ENCODE data around the gene ZNF580.

Gene ZNF580

DNA sequence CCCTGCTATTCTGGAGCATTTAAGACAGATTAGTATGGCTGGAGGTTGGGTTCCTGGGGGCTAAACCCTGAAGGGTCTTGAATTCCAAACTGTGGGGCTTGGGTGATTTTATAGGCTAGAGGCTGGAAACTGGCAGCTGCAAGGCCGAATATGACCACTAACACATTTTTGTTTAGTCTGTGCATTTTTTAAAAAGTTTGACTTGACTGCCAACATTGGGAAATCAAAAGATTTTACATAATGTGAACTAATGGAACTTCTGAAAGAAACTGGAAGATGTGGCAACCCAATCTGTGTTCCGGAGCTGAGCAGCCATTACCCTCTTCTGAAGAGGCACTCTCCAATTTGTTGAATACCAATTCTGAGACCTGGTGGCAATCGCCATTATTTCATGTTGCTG is 21.5 kb upstream of the ZNF580 start:
- TF ChIP-seq, protein P1, sequence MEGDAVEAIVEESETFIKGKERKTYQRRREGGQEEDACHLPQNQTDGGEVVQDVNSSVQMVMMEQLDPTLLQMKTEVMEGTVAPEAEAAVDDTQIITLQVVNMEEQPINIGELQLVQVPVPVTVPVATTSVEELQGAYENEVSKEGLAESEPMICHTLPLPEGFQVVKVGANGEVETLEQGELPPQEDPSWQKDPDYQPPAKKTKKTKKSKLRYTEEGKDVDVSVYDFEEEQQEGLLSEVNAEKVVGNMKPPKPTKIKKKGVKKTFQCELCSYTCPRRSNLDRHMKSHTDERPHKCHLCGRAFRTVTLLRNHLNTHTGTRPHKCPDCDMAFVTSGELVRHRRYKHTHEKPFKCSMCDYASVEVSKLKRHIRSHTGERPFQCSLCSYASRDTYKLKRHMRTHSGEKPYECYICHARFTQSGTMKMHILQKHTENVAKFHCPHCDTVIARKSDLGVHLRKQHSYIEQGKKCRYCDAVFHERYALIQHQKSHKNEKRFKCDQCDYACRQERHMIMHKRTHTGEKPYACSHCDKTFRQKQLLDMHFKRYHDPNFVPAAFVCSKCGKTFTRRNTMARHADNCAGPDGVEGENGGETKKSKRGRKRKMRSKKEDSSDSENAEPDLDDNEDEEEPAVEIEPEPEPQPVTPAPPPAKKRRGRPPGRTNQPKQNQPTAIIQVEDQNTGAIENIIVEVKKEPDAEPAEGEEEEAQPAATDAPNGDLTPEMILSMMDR (IDR thresholded peaks at IDR 0.05; ENCODE audit: borderline replicate concordance, control extremely low read depth, extremely low read depth, insufficient read depth, missing control alignments): no peak
- DNase-seq (ENCODE audit: low spot score): no peak
- in situ Hi-C loops (cut with MboI; ENCODE audit: low sequenced_read_pairs, unreplicated experiment): no loop called here

DNA sequence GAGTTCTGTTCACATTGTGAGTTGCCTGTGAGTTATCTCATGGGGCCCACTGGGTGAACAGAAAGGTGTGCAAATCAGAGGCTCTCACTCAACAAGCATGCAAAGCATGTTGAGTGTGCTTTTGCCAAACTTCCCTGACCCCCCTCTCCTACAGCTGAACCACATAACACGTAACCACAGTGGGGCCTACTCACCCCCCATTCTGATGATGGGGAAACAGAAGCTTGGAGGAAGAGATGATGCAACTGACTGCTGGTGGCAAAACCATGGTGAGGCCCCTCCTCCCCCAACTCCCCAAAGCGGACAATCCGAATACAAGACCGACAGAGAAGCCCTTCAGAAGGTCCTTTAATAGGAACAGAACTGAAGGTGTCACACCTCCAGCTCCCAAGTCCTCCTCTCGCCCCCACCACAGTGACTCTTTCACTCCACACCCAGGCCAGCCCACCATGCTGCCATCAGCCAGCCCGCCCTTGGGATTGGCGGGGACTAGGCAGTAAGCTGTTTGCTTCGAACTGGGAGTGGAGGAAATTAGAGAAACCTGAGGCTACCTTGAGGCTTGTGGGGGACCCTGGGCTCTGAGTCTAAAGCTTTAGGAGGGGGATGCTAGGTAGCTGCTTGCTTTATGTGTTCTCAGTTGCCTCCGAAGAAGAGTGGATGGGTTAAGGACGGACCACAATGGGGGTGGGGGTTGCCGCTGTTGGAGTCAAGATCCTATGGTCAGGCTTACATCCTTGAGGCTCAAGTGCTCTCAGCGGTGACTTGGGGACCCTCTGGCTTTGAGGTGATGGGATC is 20.2 kb upstream of the ZNF580 start:
- TF ChIP-seq, protein P1 (IDR thresholded peaks at IDR 0.05; ENCODE audit: borderline replicate concordance, control extremely low read depth, extremely low read depth, insufficient read depth, missing control alignments): no peak
- DNase-seq (ENCODE audit: low spot score): no peak
- in situ Hi-C loops (cut with MboI; ENCODE audit: low sequenced_read_pairs, unreplicated experiment): no loop called here

DNA sequence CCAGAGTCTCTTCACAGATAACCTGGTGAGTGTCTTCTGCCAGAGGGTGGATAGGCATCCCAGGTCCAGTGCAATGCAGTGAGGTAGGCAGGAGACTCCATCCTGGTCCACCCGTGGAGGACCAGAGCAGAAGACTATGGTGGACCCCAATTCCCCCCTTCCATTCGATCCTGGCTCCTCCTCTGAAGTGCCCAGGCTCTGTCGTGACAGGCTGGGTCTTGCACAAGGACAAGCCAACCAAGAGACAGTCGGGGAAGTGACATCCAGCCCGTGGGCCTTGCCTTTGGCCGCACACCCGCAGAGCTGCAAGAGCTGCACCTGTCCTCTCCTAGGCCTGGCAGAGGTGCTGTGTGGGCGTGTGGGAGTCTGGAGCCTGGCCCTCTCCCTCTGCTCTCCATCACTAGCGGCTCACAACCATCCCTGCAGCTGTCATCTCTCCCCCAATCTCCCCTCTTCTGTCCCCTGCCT is 19.6 kb upstream of the ZNF580 start:
- no peak for DNase-seq (ENCODE audit: low spot score)
- TF ChIP-seq, protein P1 (IDR thresholded peaks at IDR 0.05; ENCODE audit: borderline replicate concordance, control extremely low read depth, extremely low read depth, insufficient read depth, missing control alignments): no peak
- in situ Hi-C loops (cut with MboI; ENCODE audit: low sequenced_read_pairs, unreplicated experiment): no loop called here

DNA sequence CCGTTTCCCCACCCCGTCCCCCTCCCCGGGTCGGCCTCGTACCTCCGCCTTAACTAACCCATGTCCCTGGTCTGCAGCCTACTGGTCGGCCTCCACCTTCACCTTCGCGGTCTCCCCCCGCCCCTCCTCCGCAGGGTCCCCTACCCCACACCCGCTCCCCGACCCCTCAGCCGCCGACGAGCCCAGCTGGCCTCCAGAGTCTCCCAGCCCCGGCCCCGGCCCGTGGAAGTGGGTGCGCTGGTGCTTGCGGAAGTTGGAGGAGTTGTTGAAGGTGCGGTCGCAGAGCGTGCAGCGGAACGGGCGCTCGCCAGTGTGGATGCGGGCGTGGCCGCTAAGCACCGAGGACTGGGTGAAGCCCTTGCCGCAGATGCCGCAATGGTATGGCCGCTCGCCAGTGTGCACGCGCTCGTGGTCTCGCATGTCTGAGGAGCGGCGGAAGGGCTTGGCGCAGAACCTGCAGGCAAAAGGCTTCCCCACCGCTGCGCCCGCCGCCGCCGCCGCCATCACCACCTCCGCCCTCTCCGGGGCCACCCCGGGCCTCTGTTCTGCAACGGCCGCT is 19.1 kb upstream of the ZNF580 start:
- no peak for DNase-seq (ENCODE audit: low spot score)
- TF ChIP-seq, protein P1 (IDR thresholded peaks at IDR 0.05; ENCODE audit: borderline replicate concordance, control extremely low read depth, extremely low read depth, insufficient read depth, missing control alignments): no peak
- in situ Hi-C loops (cut with MboI; ENCODE audit: low sequenced_read_pairs, unreplicated experiment): no loop called here

DNA sequence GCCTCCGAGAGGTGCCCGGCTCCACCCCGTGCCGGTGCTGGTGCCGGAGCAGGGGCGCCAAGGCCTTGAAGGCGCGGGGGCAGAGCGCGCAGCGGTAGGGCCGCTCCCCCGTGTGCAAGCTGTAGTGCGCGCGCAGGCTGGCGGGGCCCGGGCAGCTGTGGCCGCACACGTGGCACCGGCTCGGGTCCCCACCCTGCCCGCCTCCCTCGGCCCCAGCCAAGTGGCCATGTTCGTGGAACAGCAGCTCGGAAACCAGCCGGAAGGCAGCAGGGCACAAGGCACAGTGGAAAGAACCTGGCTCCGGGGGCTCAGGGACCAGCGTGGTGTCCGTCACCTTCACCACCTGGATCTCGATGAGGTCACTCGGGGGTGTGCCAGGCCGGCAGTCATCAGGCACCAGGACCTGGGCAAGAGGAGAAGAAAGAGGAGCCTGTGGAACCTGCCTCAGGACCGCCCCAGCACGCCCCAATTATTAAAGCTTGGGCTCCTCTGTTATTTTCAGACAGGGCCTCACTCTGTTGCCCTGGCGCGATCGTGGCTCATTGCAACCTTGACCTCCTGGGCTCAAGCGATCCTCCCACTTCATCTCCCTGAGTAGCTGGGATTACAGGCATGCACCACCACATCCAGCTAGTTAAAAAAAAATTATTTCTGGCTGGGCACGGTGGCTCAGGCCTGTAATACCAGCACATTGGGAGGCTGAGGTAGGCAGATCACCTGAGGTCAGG is 18.4 kb upstream of the ZNF580 start:
- in situ Hi-C loops (cut with MboI; ENCODE audit: low sequenced_read_pairs, unreplicated experiment): no loop called here
- no peak for DNase-seq (ENCODE audit: low spot score)
- TF ChIP-seq, protein P1 (IDR thresholded peaks at IDR 0.05; ENCODE audit: borderline replicate concordance, control extremely low read depth, extremely low read depth, insufficient read depth, missing control alignments): no peak

DNA sequence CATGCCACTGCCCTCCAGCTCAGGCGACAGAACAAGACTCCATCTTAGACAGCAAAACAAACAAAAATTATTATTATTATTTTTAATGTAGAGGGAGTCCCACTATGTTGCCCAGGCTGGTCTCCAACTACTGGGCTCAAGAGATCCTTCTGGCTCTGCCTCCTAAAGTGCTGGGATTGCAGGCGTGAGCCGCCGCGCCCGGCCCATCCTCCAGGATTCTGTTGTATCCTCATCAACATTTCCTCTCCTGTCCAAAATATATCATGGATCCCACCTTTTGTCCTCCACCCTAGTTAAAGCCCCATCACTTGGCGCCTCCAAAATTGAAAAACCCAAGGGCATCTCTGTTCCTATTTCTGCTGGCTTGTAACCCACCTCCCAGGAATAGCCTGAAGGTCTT is 17.7 kb upstream of the ZNF580 start:
- in situ Hi-C loops (cut with MboI; ENCODE audit: low sequenced_read_pairs, unreplicated experiment): no loop called here
- DNase-seq (ENCODE audit: low spot score): no peak
- TF ChIP-seq, protein P1 (IDR thresholded peaks at IDR 0.05; ENCODE audit: borderline replicate concordance, control extremely low read depth, extremely low read depth, insufficient read depth, missing control alignments): no peak

Data from GM13976 (cell line).